Panc1 (cell line): ENCODE results near the gene INPP4B.

Source experiments
- POLR2AphosphoS5 ChIP-seq: IDR thresholded peaks from 2 replicates; pipeline ENCODE4 v1.6.1; 2012; ENCODE audit warnings: mild to moderate bottlenecking, low read depth, low read length, moderate library complexity
- TF ChIP-seq, protein P1 (sequence below): fragments of 450-650 bp; IDR thresholded peaks from 2 replicates; pipeline ENCODE4 v1.5.1; 2017; ENCODE audit warnings: mild to moderate bottlenecking

DNA sequence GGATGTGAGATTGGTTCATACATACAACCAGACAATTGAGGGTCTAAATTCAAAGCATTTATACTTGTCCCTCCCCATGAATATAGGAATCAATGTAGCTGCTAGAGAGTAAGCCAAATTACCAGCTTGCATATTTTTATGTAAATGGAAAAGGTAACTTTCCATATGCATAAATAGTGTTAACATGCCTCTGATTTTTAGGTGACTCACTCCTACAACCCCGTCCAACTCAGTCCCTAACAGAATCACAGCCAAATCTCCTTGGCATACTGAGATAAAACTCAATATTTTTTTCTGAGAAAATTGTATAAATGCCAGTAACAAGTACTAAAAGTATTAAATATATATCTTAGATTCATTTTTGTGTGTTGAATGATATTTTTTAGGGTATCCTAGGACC is 67.2 kb downstream of the INPP4B start:
- TF ChIP-seq, protein P1, sequence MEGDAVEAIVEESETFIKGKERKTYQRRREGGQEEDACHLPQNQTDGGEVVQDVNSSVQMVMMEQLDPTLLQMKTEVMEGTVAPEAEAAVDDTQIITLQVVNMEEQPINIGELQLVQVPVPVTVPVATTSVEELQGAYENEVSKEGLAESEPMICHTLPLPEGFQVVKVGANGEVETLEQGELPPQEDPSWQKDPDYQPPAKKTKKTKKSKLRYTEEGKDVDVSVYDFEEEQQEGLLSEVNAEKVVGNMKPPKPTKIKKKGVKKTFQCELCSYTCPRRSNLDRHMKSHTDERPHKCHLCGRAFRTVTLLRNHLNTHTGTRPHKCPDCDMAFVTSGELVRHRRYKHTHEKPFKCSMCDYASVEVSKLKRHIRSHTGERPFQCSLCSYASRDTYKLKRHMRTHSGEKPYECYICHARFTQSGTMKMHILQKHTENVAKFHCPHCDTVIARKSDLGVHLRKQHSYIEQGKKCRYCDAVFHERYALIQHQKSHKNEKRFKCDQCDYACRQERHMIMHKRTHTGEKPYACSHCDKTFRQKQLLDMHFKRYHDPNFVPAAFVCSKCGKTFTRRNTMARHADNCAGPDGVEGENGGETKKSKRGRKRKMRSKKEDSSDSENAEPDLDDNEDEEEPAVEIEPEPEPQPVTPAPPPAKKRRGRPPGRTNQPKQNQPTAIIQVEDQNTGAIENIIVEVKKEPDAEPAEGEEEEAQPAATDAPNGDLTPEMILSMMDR: no peak
- TF ChIP-seq POLR2AphosphoS5: no peak
